Transverse colon (tissue), 4 donors: ENCODE results near the gene RAB40A.

Experiments
- CTCF ChIP-seq, 5 experiments: fragments of 200-600 bp in 3 of 5; fragments of 450-650 bp in 2 of 5; sonication (generic) in 3 of 5; IDR thresholded peaks; 1 replicate in 2 of 5; 2 replicates in 3 of 5; pipeline ENCODE4 v1.5.1; 2016 to 2017; ENCODE audit warnings: antibody characterized with exemption in 5 of 5, inconsistent platforms in 3 of 5, mild to moderate bottlenecking in 2 of 5, moderate library complexity in 1 of 5
- EP300 ChIP-seq: sonication (generic); formaldehyde crosslinking; IDR thresholded peaks from one replicate; pipeline ENCODE4 v1.6.1; 2017; ENCODE audit warnings: antibody characterized with exemption, low read depth
- POLR2A ChIP-seq: fragments of 450-650 bp; IDR thresholded peaks from one replicate; pipeline ENCODE4 v1.6.1; 2016; ENCODE audit warnings: antibody characterized with exemption, mild to moderate bottlenecking, moderate library complexity
- POLR2AphosphoS5 ChIP-seq, 3 donors: sonication (generic); formaldehyde crosslinking; IDR thresholded peaks; one replicate each; pipeline ENCODE4 v1.6.1; 2016; ENCODE audit warnings: antibody characterized with exemption in 3 of 3

GRCh38 chrX:103539695-103540094 is 20.4 kb upstream of the RAB40A start:
- TF ChIP-seq POLR2AphosphoS5 (IDR thresholded peaks at IDR 0.05): no peak
- no peak for TF ChIP-seq POLR2A
- TF ChIP-seq CTCF (IDR thresholded peaks at IDR 0.05): no peak
- no peak for TF ChIP-seq EP300
